SU-DHL-6 (cell line): ENCODE measurements around the gene WDR46.

Experiments used
- CTCF ChIP-seq: fragments of 200-600 bp; sonication (generic); IDR thresholded peaks from one replicate; pipeline ENCODE4 v1.5.1; 2017; ENCODE audit warnings: antibody characterized with exemption, mild to moderate bottlenecking, low read length, moderate library complexity; ENCODE audit not compliant: insufficient read depth, poor library complexity, severe bottlenecking
- EZH2phosphoT487 ChIP-seq: fragments of 200-600 bp; sonication (generic), shearing (Covaris generic); conservative IDR thresholded peaks from 2 replicates; pipeline ENCODE4 v1.6.1; 2018; ENCODE audit warnings: mild to moderate bottlenecking, antibody characterized with exemption, low read length, moderate library complexity, mixed read lengths

- TF ChIP-seq CTCF: no peak
- no peak for TF ChIP-seq EZH2phosphoT487
Observed at GRCh38 chr6:33333666-33334065, 44.6 kb upstream of the WDR46 start.
